GM19395 (cell line): ENCODE measurements around the gene PRXL2C.
A peak's percentile ranks its signal among the peaks of the same experiment; 100 is the strongest.
"Not testable (repeated sequence)": the region's sequence is repeated elsewhere in the genome, so short reads cannot be mapped to it uniquely, and the experiment has no call there.

Source experiments
- ATAC-seq: cut with Tn5 transposase; IDR thresholded peaks from one replicate; pipeline ENCODE4 v1.9.1; 2021; ENCODE audit warnings: mild to moderate bottlenecking, moderate library complexity; ENCODE audit not compliant: unreplicated experiment

PRXL2C gene

GRCh38 chr9:96655198-96655851 is at the start of gene PRXL2C:
TSS of gene PRXL2C (minus strand) at chr9:96655317. CDS start at chr9:96655281, 36 bp downstream.
- peak; percentile 68 for ATAC-seq

- ATAC-seq = not testable (repeated sequence)
Measured at GRCh38 chr9:96700721-96701375, 45.7 kb upstream of the PRXL2C start.

DNA sequence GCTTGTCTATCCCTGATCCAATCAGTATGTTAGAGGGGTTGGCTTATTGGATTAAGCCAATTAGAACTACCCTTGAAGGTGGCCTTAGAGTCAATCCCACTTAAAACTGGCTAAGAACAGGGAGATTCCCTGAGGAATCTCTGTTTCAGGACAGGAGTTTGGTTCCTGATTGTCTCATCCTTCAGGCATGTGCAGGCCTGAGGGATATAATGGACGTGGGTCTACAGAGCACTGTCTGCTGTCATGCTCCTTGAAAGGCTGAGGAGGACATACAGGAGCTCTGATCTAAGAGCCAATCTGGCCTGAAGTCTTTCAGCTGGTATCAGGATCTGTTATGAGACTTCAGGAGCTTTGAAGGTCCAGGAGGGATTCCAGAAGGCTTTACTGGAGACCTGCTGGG is 36.2 kb upstream of the PRXL2C start:
- ATAC-seq = no peak

DNA sequence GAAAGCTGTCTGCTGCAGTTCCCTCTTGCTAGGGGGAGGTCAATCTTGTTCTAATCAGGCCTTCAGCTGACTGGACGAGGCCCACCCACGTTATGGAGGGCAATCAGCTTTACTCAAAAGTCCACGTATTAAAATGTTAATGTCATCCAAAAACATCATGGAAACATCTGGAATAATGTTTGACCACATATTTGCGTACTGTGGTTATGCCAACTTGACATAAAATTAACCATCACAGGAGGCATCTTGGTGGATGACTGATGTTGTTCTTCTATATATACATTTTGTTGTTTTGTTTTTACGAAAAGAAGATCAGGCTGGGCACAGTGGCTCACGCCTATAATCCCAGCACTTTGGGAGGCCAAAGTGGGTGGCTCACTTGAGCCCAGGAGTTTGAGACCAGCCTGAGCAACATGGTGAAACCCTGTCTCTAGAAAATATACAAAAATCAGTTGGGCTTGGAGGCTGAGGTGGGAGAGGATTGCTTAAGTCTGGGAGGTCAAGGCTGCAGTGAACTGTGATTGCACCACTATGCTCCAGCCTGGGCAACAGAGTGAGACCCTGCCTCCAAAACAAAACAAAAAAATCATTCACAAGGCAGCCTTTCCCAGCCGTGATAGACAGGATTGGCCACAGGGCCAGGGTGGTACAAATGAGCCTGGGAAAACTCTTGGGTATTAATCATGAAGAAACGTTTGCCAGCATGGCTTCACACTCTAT is 33.8 kb upstream of the PRXL2C start:
- no peak for ATAC-seq

DNA sequence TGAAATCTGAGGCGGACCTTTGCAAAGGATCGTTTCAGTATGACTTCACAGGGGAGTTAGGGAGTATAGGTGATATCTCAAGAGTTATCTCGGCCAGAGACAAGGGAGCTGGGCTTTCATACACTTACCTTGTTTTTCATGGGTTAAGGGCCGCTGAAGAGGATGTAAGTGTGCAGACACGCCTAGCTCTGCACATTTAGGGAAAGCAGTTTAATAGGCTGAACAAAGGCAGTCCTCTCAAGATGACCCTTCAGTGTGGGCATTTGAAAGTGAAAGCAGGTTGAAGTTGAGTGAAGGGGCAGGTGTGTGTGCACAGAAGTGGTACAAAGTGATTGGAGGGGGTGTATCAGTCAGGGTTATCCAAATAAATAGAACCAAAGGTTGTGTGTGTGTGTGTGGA is 33.1 kb upstream of the PRXL2C start:
- ATAC-seq = no peak

DNA sequence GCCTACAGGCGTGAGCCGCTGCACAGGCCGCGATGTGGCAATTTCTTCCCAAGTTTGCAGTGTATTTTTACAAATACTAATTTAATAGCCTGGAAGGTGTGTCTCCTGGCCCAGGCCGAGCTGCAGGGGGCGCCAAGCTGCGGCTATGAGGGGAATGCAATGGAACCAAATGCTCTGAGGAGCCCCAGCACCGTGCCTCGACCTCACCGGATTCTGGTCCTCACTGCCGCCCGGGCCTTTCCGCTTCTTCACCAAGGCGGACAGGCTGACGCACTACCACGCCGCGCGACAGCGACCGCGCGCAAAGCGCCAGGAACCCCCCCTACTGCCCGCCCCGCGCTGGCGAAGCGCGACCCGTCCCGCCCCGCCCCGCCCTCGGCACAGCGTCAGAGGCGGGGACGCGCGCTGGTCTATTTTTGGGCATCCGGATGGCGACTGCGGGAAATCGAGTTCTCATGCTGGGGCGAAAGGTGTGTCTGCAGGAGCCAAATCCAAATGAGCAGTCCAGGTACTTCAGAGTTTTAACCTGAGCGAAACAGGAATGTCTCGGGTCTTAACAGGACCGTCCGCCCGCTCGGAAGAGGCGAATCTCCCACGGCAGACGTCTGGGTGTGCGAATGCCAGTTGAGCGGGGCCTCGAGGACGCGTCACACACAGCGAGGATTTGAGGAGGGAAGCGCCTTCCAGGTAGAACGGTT is 31.7 kb upstream of the PRXL2C start:
- peak; percentile 50 for ATAC-seq

GRCh38 chr9:96680812-96681499 is 25.8 kb upstream of the PRXL2C start:
- no peak for ATAC-seq

- no peak for ATAC-seq
Measured at GRCh38 chr9:96674906-96675538, 19.9 kb upstream of the PRXL2C start.

- not testable (repeated sequence) for ATAC-seq
Measured at GRCh38 chr9:96673786-96674185, 18.7 kb upstream of the PRXL2C start.

GRCh38 chr9:96668868-96669534 is 13.9 kb upstream of the PRXL2C start:
- no peak for ATAC-seq

DNA sequence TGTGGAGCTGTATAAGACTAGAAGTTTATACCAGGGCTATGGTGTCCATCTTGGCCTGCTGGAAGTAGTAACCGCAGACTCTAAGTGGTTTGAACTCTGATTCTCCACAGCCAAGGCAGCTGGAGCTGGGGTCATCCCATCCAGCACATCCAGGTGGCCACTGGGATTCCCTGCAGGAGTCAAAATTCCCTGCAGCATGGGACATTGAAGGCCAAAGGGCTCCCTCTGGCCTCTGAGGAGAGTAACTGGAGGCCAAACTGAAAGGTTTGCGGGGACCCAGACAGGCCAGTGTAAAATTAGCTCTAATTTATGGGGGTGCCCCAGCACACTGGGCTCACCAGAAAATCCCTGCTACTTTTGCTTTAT is 12.2 kb upstream of the PRXL2C start:
- ATAC-seq = no peak

- ATAC-seq = not testable (repeated sequence)
Measured at GRCh38 chr9:96666653-96667362, 11.7 kb upstream of the PRXL2C start.

GRCh38 chr9:96665789-96666188 is 10.7 kb upstream of the PRXL2C start:
- no peak for ATAC-seq

- ATAC-seq = no peak
Measured at GRCh38 chr9:96663506-96664120, 8.5 kb upstream of the PRXL2C start.

DNA sequence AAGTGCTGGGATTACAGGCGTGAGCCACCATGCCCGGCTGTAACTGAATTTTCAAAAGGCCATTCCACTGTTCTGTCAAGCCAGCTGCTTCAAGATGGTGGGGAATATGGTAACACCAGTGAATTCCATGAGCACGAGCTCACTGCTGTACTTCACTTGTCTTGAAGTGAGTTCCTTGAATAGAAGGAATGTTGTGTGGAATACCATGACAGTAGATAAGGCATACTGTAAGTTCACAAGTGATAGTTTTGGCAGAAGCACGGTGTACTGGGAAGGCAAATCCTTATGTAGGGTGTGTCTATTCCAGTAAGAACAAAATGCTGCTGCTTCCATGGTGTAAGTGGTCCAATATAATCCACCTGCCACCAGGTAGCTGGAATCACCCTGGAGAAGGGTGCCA is 6.6 kb upstream of the PRXL2C start:
- ATAC-seq = no peak

GRCh38 chr9:96660692-96661248 is 5.7 kb upstream of the PRXL2C start:
- no peak for ATAC-seq

GRCh38 chr9:96654450-96655197 is 493 bp downstream of the PRXL2C start:
- ATAC-seq = peak; percentile 52

- ATAC-seq = no peak
Measured at GRCh38 chr9:96651626-96652025, 3.5 kb downstream of the PRXL2C start.
